Measurements from ENCODE around the gene KIFBP. TPM values are rescaled to one million over a fixed set of nuclear protein-coding genes. Genes with fewer than 3 reads are reported as not detected.

The KIFBP gene
- total RNA-seq, 4 donors from 2014 or later: 20.2 to 31.2 (median 22.6) TPM

DNA sequence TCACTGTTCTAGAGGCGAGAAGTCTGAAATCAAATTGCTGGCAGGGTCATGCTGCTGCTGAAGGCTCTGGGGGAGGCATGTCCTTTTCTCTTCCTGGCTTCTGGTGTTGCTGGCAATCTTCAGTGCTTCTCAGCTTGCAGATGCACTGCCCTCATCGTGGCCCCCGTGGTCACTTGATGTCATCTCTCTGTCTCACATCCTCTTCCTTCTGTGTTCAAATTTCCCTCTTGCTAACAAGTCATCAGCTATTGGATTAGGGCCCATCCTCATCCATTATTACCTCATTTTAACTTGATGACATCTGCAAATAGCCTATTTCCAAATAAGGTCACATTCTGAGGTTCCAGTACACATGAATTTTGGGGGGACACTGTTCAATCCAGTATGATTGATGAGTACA, 62.7 kb downstream of the KIFBP start:
- DNase-seq: peak; percentile 41
- intact Hi-C loops (cut with DNase I; ENCODE audit: low total_unique reads): no loop called here

DNA sequence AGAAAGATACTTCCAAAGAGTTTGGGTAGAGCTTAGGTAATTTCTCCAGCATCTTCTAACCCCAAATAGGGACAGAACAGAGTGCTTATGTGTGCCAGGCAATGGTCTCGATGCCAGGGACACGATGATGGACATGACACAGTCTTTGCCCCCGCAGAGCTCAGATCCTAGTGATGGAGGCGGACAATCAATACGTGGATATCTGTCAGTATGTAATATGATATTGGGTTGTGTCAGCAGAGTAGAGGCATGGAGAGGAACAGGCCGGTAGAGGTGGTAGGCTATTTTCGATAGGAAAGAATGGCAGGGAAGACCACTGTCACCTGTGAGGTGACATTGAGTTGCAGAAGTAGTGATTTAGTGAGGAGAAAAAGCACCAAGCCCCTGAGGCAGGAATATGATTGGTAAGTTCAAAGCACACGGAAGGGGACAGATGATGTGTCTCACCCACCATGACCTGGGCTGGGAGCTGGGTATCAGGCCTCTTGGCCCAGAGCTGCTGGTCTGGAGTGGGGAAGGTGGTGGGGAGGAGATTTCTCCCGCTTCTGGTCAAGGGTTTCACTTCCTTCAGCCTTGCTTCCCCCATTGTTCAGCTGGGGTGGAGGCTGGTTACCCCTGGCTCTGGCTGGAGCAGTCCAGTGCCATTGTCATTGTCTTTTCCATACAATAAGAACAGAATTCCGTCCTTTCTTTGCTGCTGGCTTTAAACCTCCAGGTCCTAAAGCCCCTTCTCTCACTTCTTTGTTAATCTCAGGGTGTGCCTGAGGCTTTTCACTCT, 63.3 kb downstream of the KIFBP start:
- intact Hi-C loops (cut with DNase I; ENCODE audit: low total_unique reads): no loop called here
- WGBS, 2 donors (ENCODE audit: low coverage in 1 of 2): 78 to 86% methylated on average over 7 to 10 of the region's 10 CpGs
- no peak for DNase-seq
- TF ChIP-seq, protein P1, sequence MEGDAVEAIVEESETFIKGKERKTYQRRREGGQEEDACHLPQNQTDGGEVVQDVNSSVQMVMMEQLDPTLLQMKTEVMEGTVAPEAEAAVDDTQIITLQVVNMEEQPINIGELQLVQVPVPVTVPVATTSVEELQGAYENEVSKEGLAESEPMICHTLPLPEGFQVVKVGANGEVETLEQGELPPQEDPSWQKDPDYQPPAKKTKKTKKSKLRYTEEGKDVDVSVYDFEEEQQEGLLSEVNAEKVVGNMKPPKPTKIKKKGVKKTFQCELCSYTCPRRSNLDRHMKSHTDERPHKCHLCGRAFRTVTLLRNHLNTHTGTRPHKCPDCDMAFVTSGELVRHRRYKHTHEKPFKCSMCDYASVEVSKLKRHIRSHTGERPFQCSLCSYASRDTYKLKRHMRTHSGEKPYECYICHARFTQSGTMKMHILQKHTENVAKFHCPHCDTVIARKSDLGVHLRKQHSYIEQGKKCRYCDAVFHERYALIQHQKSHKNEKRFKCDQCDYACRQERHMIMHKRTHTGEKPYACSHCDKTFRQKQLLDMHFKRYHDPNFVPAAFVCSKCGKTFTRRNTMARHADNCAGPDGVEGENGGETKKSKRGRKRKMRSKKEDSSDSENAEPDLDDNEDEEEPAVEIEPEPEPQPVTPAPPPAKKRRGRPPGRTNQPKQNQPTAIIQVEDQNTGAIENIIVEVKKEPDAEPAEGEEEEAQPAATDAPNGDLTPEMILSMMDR (IDR thresholded peaks at IDR 0.05): no peak
- TF ChIP-seq EP300 (IDR thresholded peaks at IDR 0.05; ENCODE audit: low read depth) (no peak), POLR2A (IDR thresholded peaks at IDR 0.05) (no peak), POLR2AphosphoS5 (IDR thresholded peaks at IDR 0.05) (no peak)
- in situ Hi-C loops (cut with MboI; ENCODE audit: low pct_ligation_motif_present in 1 of 4, low pct_unique_long_range_greater_than_20kb in 1 of 4, low sequenced_read_pairs in 3 of 4): no loop called here
- H3K4me1 ChIP-seq: no peaks in the 10 kb centered on the region
- no peaks in the 10 kb centered on the region for H3K9me3 ChIP-seq
- H3K27me3 ChIP-seq: no peaks in the 10 kb centered on the region
- no peaks in the 10 kb centered on the region for H3K36me3 ChIP-seq
- H3K27ac ChIP-seq: peak overlapping the region; percentile 21 to 41 (median 38)
- no peak overlapping the region for H3K4me3 ChIP-seq

More for the DNA sequence above, 62.7 kb downstream of the KIFBP start:
- Histone ChIP-seq H3K36me3 (no peaks in the 10 kb centered on the region), H3K27me3 (no peaks in the 10 kb centered on the region), H3K27ac (peak overlapping the region in 2 of 4 donors; percentile 35 to 41), H3K9me3 (no peaks in the 10 kb centered on the region), H3K4me1 (no peaks in the 10 kb centered on the region), H3K4me3 (no peak overlapping the region)
- in situ Hi-C loops (cut with MboI; ENCODE audit: low pct_ligation_motif_present in 1 of 4, low pct_unique_long_range_greater_than_20kb in 1 of 4, low sequenced_read_pairs in 3 of 4): no loop called here
- 58 to 79% methylated on average over 3 of the region's 3 CpGs for WGBS, 2 donors (ENCODE audit: low coverage in 1 of 2)
- TF ChIP-seq POLR2AphosphoS5 (IDR thresholded peaks at IDR 0.05): peak in 2 of 3 donors; percentile 9 to 21
- no peak for TF ChIP-seq EP300 (IDR thresholded peaks at IDR 0.05; ENCODE audit: low read depth)
- TF ChIP-seq POLR2A (IDR thresholded peaks at IDR 0.05): peak; percentile 13
- TF ChIP-seq, protein P1 (IDR thresholded peaks at IDR 0.05): no peak

DNA sequence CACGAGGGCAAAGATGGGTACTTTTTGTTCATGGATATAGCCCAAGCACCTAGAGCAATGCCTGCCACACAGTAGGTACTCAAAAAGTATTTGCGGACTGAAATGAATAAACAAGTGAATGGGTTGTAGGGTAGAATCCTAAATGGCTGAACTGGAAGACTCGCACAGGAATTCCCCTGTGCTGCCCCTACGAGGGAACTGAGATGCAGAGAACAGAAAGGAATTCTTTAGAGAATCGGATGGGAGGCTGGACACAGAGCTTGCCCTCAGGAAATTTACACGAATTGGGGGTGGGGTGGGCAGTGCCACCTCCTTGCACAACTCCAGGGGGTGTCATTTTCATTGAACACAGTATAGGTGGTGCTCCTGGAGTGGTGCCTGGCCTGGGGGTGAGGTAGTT, 64.1 kb downstream of the KIFBP start:
- no peak overlapping the region for H3K4me3 ChIP-seq
- 66 to 79% methylated on average over 6 of the region's 6 CpGs for WGBS, 2 donors (ENCODE audit: low coverage in 1 of 2)
- in situ Hi-C loops (cut with MboI; ENCODE audit: low pct_ligation_motif_present in 1 of 4, low pct_unique_long_range_greater_than_20kb in 1 of 4, low sequenced_read_pairs in 3 of 4): no loop called here

DNA sequence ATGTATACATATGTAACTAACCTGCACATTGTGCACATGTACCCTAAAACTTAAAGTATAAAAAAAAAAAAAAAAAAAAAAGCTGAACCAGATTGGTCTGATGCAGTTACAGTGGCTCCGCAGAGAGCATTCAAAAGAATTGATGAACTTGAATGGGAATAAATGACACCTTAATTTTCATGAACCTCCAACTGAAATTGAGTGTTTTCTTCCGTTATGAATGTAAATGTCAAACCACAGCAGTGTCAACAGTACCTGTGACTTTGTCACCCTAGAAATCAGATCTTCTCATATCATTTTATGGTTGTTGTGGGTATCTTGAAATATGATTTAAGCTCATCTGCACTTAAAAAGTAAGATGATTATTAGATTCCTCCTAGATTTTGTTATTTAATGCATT, 66.6 kb downstream of the KIFBP start:
- no peak overlapping the region for H3K27ac ChIP-seq
- H3K27me3 ChIP-seq: no peaks in the 10 kb centered on the region
- 79 to 82% methylated on average over 2 of the region's 2 CpGs for WGBS, 2 donors (ENCODE audit: low coverage in 1 of 2)
- in situ Hi-C loops (cut with MboI; ENCODE audit: low pct_ligation_motif_present in 1 of 4, low pct_unique_long_range_greater_than_20kb in 1 of 4, low sequenced_read_pairs in 3 of 4): no loop called here
- H3K4me1 ChIP-seq: peaks cover 0 to 5% (median 0%) of the 10 kb centered on the region in 4 donors
- H3K36me3 ChIP-seq: no peaks in the 10 kb centered on the region
- TF ChIP-seq POLR2A (IDR thresholded peaks at IDR 0.05) (no peak), EP300 (IDR thresholded peaks at IDR 0.05; ENCODE audit: low read depth) (no peak), POLR2AphosphoS5 (IDR thresholded peaks at IDR 0.05) (no peak)
- TF ChIP-seq, protein P1 (IDR thresholded peaks at IDR 0.05): no peak
- DNase-seq: no peak
- no peaks in the 10 kb centered on the region for H3K9me3 ChIP-seq
- no peak overlapping the region for H3K4me3 ChIP-seq
- intact Hi-C loops (cut with DNase I; ENCODE audit: low total_unique reads): no loop called here

More for the DNA sequence above, 64.1 kb downstream of the KIFBP start:
- H3K36me3 ChIP-seq: no peaks in the 10 kb centered on the region
- TF ChIP-seq POLR2AphosphoS5 (IDR thresholded peaks at IDR 0.05): no peak
- TF ChIP-seq POLR2A (IDR thresholded peaks at IDR 0.05): no peak
- TF ChIP-seq EP300 (IDR thresholded peaks at IDR 0.05; ENCODE audit: low read depth): no peak
- TF ChIP-seq, protein P1 (IDR thresholded peaks at IDR 0.05): no peak
- H3K27ac ChIP-seq: peak overlapping the region in 2 of 4 donors; percentile 37 to 39
- intact Hi-C loops (cut with DNase I; ENCODE audit: low total_unique reads): no loop called here
- no peaks in the 10 kb centered on the region for H3K27me3 ChIP-seq
- DNase-seq: no peak
- peaks cover 0 to 2% (median 0%) of the 10 kb centered on the region in 4 donors for H3K4me1 ChIP-seq
- H3K9me3 ChIP-seq: no peaks in the 10 kb centered on the region

All from transverse colon (tissue), 4 donors.